ENCODE measurements around the gene TECRL. TPM values are rescaled to one million over a fixed set of nuclear protein-coding genes. Genes with fewer than 3 reads are reported as not detected.

The TECRL gene
- total and polyA plus RNA-seq, 2 experiments from 2014 or later: not detected

DNA sequence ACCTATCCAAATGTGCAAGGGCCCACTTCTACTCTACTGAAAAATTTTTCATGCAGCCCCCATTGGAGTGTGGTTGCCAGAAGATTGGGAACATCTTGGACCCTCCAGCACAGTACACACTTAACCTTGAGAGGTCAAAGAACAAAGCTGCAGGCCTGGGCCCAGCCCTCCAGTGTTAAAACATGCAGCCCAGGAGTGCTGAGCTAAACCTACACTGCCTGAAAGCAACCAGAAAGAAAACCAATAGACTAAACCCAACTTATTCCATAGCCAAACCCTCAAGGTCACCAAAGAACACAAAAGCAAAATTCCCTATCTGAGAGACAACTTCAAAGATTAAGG, 47.9 kb downstream of the TECRL start:
- H3K4me3 Mint-ChIP-seq: no peak overlapping the region
- Histone ChIP-seq H3K79me2 (replicated peaks; ENCODE audit: insufficient read depth) (no peaks in the 10 kb centered on the region), H3K27ac (ENCODE audit: low read depth) (no peak overlapping the region), H3K36me3 (ENCODE audit: insufficient read depth) (no peaks in the 10 kb centered on the region), H3K4me1 (ENCODE audit: insufficient read depth) (no peaks in the 10 kb centered on the region), H3F3A (replicated peaks; ENCODE audit: low read depth) (no peaks in the 10 kb centered on the region), H2AFZ (no peak overlapping the region), H3K4me2 (no peak overlapping the region), H3K4me3 (no peak overlapping the region), H4K20me1 (replicated peaks; ENCODE audit: insufficient read depth) (no peaks in the 10 kb centered on the region), H3K27me3 (ENCODE audit: insufficient read depth) (no peaks in the 10 kb centered on the region), H3K9me2 (ENCODE audit: insufficient read depth) (no peaks in the 10 kb centered on the region)
- DNase-seq (ENCODE audit: low spot score) (no peak), ATAC-seq (no peak)
- H3K4me1 Mint-ChIP-seq: no peaks in the 10 kb centered on the region
- no peaks in the 10 kb centered on the region for H3K27me3 Mint-ChIP-seq (ENCODE audit: insufficient read depth, low read depth, poor library complexity)
- H3K36me3 Mint-ChIP-seq (ENCODE audit: low read depth): no peaks in the 10 kb centered on the region
- TF ChIP-seq ZNF114 (CRISPR knock-in tag; IDR thresholded peaks at IDR 0.05) (no peak), CREB1 (CRISPR knock-in tag; IDR thresholded peaks at IDR 0.05; ENCODE audit: low read depth) (no peak), POLR2AphosphoS5 (IDR thresholded peaks at IDR 0.05; ENCODE audit: low read depth) (no peak), EZH2phosphoT487 (IDR thresholded peaks at IDR 0.05; ENCODE audit: unreplicated experiment) (no peak), JUNB (IDR thresholded peaks at IDR 0.05; ENCODE audit: unreplicated experiment) (no peak)
- TF ChIP-seq, protein P1, sequence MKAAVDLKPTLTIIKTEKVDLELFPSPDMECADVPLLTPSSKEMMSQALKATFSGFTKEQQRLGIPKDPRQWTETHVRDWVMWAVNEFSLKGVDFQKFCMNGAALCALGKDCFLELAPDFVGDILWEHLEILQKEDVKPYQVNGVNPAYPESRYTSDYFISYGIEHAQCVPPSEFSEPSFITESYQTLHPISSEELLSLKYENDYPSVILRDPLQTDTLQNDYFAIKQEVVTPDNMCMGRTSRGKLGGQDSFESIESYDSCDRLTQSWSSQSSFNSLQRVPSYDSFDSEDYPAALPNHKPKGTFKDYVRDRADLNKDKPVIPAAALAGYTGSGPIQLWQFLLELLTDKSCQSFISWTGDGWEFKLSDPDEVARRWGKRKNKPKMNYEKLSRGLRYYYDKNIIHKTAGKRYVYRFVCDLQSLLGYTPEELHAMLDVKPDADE (IDR thresholded peaks at IDR 0.05): no peak
- TF ChIP-seq, protein P2, sequence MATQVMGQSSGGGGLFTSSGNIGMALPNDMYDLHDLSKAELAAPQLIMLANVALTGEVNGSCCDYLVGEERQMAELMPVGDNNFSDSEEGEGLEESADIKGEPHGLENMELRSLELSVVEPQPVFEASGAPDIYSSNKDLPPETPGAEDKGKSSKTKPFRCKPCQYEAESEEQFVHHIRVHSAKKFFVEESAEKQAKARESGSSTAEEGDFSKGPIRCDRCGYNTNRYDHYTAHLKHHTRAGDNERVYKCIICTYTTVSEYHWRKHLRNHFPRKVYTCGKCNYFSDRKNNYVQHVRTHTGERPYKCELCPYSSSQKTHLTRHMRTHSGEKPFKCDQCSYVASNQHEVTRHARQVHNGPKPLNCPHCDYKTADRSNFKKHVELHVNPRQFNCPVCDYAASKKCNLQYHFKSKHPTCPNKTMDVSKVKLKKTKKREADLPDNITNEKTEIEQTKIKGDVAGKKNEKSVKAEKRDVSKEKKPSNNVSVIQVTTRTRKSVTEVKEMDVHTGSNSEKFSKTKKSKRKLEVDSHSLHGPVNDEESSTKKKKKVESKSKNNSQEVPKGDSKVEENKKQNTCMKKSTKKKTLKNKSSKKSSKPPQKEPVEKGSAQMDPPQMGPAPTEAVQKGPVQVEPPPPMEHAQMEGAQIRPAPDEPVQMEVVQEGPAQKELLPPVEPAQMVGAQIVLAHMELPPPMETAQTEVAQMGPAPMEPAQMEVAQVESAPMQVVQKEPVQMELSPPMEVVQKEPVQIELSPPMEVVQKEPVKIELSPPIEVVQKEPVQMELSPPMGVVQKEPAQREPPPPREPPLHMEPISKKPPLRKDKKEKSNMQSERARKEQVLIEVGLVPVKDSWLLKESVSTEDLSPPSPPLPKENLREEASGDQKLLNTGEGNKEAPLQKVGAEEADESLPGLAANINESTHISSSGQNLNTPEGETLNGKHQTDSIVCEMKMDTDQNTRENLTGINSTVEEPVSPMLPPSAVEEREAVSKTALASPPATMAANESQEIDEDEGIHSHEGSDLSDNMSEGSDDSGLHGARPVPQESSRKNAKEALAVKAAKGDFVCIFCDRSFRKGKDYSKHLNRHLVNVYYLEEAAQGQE (IDR thresholded peaks at IDR 0.05; ENCODE audit: unreplicated experiment): no peak
- TF ChIP-seq, protein P3, sequence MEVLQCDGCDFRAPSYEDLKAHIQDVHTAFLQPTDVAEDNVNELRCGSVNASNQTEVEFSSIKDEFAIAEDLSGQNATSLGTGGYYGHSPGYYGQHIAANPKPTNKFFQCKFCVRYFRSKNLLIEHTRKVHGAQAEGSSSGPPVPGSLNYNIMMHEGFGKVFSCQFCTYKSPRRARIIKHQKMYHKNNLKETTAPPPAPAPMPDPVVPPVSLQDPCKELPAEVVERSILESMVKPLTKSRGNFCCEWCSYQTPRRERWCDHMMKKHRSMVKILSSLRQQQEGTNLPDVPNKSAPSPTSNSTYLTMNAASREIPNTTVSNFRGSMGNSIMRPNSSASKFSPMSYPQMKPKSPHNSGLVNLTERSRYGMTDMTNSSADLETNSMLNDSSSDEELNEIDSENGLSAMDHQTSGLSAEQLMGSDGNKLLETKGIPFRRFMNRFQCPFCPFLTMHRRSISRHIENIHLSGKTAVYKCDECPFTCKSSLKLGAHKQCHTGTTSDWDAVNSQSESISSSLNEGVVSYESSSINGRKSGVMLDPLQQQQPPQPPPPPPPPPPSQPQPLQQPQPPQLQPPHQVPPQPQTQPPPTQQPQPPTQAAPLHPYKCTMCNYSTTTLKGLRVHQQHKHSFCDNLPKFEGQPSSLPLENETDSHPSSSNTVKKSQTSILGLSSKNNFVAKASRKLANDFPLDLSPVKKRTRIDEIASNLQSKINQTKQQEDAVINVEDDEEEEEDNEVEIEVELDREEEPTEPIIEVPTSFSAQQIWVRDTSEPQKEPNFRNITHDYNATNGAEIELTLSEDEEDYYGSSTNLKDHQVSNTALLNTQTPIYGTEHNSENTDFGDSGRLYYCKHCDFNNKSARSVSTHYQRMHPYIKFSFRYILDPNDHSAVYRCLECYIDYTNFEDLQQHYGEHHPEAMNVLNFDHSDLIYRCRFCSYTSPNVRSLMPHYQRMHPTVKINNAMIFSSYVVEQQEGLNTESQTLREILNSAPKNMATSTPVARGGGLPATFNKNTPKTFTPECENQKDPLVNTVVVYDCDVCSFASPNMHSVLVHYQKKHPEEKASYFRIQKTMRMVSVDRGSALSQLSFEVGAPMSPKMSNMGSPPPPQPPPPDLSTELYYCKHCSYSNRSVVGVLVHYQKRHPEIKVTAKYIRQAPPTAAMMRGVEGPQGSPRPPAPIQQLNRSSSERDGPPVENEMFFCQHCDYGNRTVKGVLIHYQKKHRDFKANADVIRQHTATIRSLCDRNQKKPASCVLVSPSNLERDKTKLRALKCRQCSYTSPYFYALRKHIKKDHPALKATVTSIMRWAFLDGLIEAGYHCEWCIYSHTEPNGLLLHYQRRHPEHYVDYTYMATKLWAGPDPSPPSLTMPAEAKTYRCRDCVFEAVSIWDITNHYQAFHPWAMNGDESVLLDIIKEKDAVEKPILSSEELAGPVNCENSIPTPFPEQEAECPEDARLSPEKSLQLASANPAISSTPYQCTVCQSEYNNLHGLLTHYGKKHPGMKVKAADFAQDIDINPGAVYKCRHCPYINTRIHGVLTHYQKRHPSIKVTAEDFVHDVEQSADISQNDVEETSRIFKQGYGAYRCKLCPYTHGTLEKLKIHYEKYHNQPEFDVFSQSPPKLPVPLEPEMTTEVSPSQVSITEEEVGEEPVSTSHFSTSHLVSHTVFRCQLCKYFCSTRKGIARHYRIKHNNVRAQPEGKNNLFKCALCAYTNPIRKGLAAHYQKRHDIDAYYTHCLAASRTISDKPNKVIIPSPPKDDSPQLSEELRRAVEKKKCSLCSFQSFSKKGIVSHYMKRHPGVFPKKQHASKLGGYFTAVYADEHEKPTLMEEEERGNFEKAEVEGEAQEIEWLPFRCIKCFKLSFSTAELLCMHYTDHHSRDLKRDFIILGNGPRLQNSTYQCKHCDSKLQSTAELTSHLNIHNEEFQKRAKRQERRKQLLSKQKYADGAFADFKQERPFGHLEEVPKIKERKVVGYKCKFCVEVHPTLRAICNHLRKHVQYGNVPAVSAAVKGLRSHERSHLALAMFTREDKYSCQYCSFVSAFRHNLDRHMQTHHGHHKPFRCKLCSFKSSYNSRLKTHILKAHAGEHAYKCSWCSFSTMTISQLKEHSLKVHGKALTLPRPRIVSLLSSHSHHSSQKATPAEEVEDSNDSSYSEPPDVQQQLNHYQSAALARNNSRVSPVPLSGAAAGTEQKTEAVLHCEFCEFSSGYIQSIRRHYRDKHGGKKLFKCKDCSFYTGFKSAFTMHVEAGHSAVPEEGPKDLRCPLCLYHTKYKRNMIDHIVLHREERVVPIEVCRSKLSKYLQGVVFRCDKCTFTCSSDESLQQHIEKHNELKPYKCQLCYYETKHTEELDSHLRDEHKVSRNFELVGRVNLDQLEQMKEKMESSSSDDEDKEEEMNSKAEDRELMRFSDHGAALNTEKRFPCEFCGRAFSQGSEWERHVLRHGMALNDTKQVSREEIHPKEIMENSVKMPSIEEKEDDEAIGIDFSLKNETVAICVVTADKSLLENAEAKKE (CRISPR knock-in tag; IDR thresholded peaks at IDR 0.05): no peak
- no peaks in the 10 kb centered on the region; the same call in 1 of the 3 replicates for H3K9me3 Mint-ChIP-seq
- H3K27ac Mint-ChIP-seq: no peak overlapping the region

Measured in GM23338 (cell line).